ENCODE measurements around the gene ARAP2. TPM values are rescaled to one million over a fixed set of nuclear protein-coding genes. Genes with fewer than 3 reads are reported as not detected.

The ARAP2 gene
- total RNA-seq, 1 experiment from 2014 or later: 12.5 TPM

DNA sequence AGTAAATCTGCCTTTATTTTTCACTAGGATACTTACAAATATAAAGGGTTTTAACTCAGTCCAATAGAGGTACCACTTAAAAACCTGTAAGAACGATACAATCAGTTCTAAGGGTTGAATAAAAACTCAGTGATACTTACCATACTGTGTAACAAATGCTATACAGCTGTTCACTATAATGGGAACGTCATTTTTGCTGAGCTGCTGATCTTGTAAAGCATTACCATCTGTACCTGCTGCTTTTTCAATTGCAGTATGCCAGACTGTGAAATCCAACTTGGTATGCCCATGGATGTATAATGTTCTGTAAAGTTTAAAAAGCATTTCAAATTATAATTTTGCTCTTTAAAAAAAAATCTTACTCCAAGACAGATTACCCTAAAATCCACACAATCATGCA lies 111.2 kb downstream of the ARAP2 start:
- Histone ChIP-seq H3K27ac (ENCODE audit: low read length) (no peak overlapping the region), H3K9me3 (ENCODE audit: low read length) (no peaks in the 10 kb centered on the region), H2AFZ (ENCODE audit: low read length) (no peak overlapping the region), H4K20me1 (ENCODE audit: low read length) (no peaks in the 10 kb centered on the region), H3K4me1 (ENCODE audit: insufficient read depth, low read length) (no peaks in the 10 kb centered on the region), H3K4me3 (ENCODE audit: low read length) (no peak overlapping the region), H3K9me2 (replicated peaks; ENCODE audit: low read length) (no peaks in the 10 kb centered on the region), H3K36me3 (ENCODE audit: low read depth, low read length) (no peaks in the 10 kb centered on the region), H3F3A (ENCODE audit: low read length, unreplicated experiment) (no peaks in the 10 kb centered on the region), H3K4me2 (ENCODE audit: low read length) (no peak overlapping the region), H3K79me2 (ENCODE audit: low read length) (no peaks in the 10 kb centered on the region), H3K27me3 (ENCODE audit: low read length) (no peaks in the 10 kb centered on the region), H3K9ac (ENCODE audit: low read length) (no peak overlapping the region)
- no peak for ATAC-seq
- BruUV-seq (replicated peaks): no TSS peak
- ChIA-PET CTCF (no interaction called here), POLR2A (ENCODE audit: unreplicated experiment) (no interaction called here)
- TF ChIP-seq EZH2 (IDR thresholded peaks at IDR 0.05; ENCODE audit: low read length, unreplicated experiment) (no peak), EZH2phosphoT487 (IDR thresholded peaks at IDR 0.05; ENCODE audit: borderline replicate concordance, low read length) (no peak)
- TF ChIP-seq, protein P1, sequence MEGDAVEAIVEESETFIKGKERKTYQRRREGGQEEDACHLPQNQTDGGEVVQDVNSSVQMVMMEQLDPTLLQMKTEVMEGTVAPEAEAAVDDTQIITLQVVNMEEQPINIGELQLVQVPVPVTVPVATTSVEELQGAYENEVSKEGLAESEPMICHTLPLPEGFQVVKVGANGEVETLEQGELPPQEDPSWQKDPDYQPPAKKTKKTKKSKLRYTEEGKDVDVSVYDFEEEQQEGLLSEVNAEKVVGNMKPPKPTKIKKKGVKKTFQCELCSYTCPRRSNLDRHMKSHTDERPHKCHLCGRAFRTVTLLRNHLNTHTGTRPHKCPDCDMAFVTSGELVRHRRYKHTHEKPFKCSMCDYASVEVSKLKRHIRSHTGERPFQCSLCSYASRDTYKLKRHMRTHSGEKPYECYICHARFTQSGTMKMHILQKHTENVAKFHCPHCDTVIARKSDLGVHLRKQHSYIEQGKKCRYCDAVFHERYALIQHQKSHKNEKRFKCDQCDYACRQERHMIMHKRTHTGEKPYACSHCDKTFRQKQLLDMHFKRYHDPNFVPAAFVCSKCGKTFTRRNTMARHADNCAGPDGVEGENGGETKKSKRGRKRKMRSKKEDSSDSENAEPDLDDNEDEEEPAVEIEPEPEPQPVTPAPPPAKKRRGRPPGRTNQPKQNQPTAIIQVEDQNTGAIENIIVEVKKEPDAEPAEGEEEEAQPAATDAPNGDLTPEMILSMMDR (conservative IDR thresholded peaks at IDR 0.05; ENCODE audit: low read depth, low read length): no peak
- intact Hi-C loops (cut with micrococcal nuclease): no loop called here
- DNase-seq: no peak

DNA sequence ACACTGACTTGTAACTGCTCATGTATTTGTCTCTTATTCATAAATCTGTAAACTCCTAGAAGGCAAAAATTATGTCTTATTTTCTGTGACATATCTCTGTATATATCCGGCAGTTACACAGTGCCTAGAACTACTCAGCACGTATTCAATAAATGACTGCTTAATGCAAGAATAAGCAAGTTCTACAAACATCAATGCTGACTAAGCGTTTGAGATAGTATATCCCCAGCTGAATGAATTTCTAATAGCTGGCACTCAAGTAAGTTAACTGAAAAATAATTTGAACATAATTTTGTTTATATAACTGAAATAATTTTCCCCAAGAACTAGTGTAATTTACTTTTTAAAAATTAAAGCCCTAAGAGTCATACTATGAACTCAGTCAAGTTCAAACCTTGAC lies 113.7 kb downstream of the ARAP2 start:
- Histone ChIP-seq H3K27ac (ENCODE audit: low read length) (no peak overlapping the region), H3K9me3 (ENCODE audit: low read length) (no peaks in the 10 kb centered on the region), H3K4me2 (ENCODE audit: low read length) (no peak overlapping the region), H3K79me2 (ENCODE audit: low read length) (no peaks in the 10 kb centered on the region), H4K20me1 (ENCODE audit: low read length) (no peaks in the 10 kb centered on the region), H3F3A (ENCODE audit: low read length, unreplicated experiment) (no peaks in the 10 kb centered on the region), H3K27me3 (ENCODE audit: low read length) (no peaks in the 10 kb centered on the region), H3K9ac (ENCODE audit: low read length) (no peak overlapping the region), H3K36me3 (ENCODE audit: low read depth, low read length) (no peaks in the 10 kb centered on the region), H3K9me2 (replicated peaks; ENCODE audit: low read length) (no peaks in the 10 kb centered on the region), H3K4me3 (ENCODE audit: low read length) (no peak overlapping the region), H2AFZ (ENCODE audit: low read length) (no peak overlapping the region), H3K4me1 (ENCODE audit: insufficient read depth, low read length) (no peaks in the 10 kb centered on the region)
- ChIA-PET CTCF (no interaction called here), POLR2A (ENCODE audit: unreplicated experiment) (no interaction called here)
- TF ChIP-seq, protein P1 (conservative IDR thresholded peaks at IDR 0.05; ENCODE audit: low read depth, low read length): no peak
- no peak for TF ChIP-seq EZH2 (IDR thresholded peaks at IDR 0.05; ENCODE audit: low read length, unreplicated experiment)
- TF ChIP-seq EZH2phosphoT487 (IDR thresholded peaks at IDR 0.05; ENCODE audit: borderline replicate concordance, low read length): no peak
- ATAC-seq: no peak
- no peak for DNase-seq
- intact Hi-C loops (cut with micrococcal nuclease): no loop called here
- no TSS peak for BruUV-seq (replicated peaks)

DNA sequence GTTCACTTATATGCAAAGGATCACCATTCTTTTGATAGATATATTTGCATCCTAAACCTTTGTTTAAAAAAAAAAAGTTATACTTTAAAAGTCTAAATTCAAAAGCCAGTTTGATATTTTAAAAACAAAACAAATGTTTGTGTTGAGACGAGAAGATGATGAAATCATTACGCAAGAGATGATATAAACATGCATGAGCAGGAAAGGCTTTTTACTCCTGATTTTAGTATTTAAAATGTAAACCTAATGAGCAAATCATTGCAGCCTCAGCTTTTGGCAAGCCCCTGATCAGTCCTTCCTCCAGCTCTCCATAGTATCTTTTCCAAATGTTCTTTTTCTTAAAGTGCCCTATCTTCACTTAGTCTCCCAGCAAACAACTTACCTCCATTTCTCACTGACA lies 115.6 kb downstream of the ARAP2 start:
- ATAC-seq (no peak), DNase-seq (no peak)
- Histone ChIP-seq H3F3A (ENCODE audit: low read length, unreplicated experiment) (no peaks in the 10 kb centered on the region), H2AFZ (ENCODE audit: low read length) (no peak overlapping the region), H3K4me1 (ENCODE audit: insufficient read depth, low read length) (no peaks in the 10 kb centered on the region), H3K9ac (ENCODE audit: low read length) (no peak overlapping the region), H3K36me3 (ENCODE audit: low read depth, low read length) (no peaks in the 10 kb centered on the region), H4K20me1 (ENCODE audit: low read length) (no peaks in the 10 kb centered on the region), H3K27me3 (ENCODE audit: low read length) (no peaks in the 10 kb centered on the region), H3K79me2 (ENCODE audit: low read length) (no peaks in the 10 kb centered on the region), H3K27ac (ENCODE audit: low read length) (no peak overlapping the region), H3K4me3 (ENCODE audit: low read length) (no peak overlapping the region), H3K9me2 (replicated peaks; ENCODE audit: low read length) (no peaks in the 10 kb centered on the region), H3K4me2 (ENCODE audit: low read length) (no peak overlapping the region), H3K9me3 (ENCODE audit: low read length) (no peaks in the 10 kb centered on the region)
- ChIA-PET CTCF (no interaction called here), POLR2A (ENCODE audit: unreplicated experiment) (no interaction called here)
- BruUV-seq (replicated peaks): no TSS peak
- TF ChIP-seq, protein P1 (conservative IDR thresholded peaks at IDR 0.05; ENCODE audit: low read depth, low read length): no peak
- TF ChIP-seq EZH2 (IDR thresholded peaks at IDR 0.05; ENCODE audit: low read length, unreplicated experiment) (no peak), EZH2phosphoT487 (IDR thresholded peaks at IDR 0.05; ENCODE audit: borderline replicate concordance, low read length) (no peak)
- intact Hi-C loops (cut with micrococcal nuclease): no loop called here

Measured in PC-3 (cell line).